ENCODE measurements around the gene SARNP.

SARNP gene

DNA sequence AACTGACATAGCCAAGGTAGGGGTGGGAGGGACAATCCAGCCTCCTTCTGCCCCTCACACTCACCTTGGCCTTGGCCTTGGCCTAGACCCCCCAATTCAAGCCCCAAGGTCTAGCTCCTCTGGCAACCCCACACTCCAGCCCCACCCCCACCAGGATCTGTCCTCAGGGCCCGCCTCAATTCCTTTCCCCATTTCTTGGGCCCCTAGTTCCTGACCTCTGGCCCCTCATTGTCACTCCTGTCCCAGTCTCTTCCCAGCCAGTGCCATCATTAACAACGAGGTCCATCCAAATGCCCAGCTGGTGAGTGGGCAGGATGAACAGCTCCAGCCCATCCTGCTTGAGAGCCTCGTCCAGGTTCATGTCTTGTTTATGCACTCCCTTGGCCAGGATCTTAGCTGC lies 81.4 kb downstream of the SARNP start:
- Mint-ChIP-seq H3K27ac (no peak overlapping the region), H3K4me3 (no peak overlapping the region), H3K27me3 (ENCODE audit: low read depth, poor library complexity) (peaks cover 3% of the 10 kb centered on the region), H3K36me3 (ENCODE audit: low read depth) (no peaks in the 10 kb centered on the region), H3K9me3 (no peaks in the 10 kb centered on the region), H3K4me1 (peaks cover 52% of the 10 kb centered on the region)
- no peak for DNase-seq
- TF ChIP-seq, protein P1, sequence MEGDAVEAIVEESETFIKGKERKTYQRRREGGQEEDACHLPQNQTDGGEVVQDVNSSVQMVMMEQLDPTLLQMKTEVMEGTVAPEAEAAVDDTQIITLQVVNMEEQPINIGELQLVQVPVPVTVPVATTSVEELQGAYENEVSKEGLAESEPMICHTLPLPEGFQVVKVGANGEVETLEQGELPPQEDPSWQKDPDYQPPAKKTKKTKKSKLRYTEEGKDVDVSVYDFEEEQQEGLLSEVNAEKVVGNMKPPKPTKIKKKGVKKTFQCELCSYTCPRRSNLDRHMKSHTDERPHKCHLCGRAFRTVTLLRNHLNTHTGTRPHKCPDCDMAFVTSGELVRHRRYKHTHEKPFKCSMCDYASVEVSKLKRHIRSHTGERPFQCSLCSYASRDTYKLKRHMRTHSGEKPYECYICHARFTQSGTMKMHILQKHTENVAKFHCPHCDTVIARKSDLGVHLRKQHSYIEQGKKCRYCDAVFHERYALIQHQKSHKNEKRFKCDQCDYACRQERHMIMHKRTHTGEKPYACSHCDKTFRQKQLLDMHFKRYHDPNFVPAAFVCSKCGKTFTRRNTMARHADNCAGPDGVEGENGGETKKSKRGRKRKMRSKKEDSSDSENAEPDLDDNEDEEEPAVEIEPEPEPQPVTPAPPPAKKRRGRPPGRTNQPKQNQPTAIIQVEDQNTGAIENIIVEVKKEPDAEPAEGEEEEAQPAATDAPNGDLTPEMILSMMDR (IDR thresholded peaks at IDR 0.05), result no peak

DNA sequence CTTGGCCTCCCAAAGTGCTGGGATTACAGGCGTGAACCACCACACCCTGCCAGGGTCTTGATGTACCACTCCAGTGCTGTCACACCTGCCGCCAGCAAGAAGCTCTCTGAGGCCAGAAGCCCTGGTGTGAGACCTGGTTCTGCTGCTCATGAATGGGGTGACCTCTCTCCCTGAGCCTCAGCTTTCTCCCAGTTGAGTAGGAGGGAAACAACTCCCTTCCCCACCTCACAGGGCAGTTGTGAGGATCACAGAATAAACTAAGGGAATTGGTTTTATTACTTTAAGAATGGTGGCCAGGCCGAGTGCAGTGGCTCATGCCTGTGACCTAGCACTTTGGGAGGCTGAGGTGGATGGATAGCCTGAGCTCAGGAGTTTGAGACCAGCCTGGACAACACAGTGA lies 82.9 kb downstream of the SARNP start:
- Mint-ChIP-seq H3K27me3 (ENCODE audit: low read depth, poor library complexity) (peaks cover 3% of the 10 kb centered on the region), H3K9me3 (no peaks in the 10 kb centered on the region), H3K36me3 (ENCODE audit: low read depth) (no peaks in the 10 kb centered on the region), H3K4me3 (no peak overlapping the region), H3K27ac (no peak overlapping the region), H3K4me1 (peaks cover 55% of the 10 kb centered on the region)
- DNase-seq, result no peak
- TF ChIP-seq, protein P1 (IDR thresholded peaks at IDR 0.05), result no peak

DNA sequence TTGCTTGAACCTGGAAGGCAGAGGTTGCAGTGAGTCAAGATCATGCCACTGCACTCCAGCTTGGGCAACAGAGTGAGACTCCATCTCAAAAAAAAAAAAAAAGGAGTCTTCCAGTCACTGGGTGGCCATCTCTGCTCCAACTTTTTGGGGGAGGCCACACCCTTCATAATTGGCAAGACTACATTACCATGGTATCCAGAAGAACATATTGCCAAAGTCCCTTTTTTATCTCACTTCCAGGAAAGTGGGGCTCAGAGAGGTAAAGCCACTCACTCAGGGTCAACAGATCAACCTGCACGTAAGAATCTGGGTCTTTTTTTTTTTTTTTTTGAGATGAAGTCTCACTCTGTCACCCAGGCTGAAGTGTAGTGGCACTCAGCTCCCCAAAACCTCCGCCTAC lies 83.7 kb downstream of the SARNP start:
- TF ChIP-seq, protein P1 (IDR thresholded peaks at IDR 0.05), result no peak
- Mint-ChIP-seq H3K27me3 (ENCODE audit: low read depth, poor library complexity) (peaks cover 5% of the 10 kb centered on the region), H3K36me3 (ENCODE audit: low read depth) (no peaks in the 10 kb centered on the region), H3K4me3 (no peak overlapping the region), H3K4me1 (peaks cover 53% of the 10 kb centered on the region), H3K9me3 (no peaks in the 10 kb centered on the region), H3K27ac (no peak overlapping the region)
- DNase-seq, result no peak

GRCh38 chr12:55733021-55733555 lies 84.4 kb downstream of the SARNP start:
- DNase-seq, result no peak
- no peaks in the 10 kb centered on the region for H3K9me3 Mint-ChIP-seq
- peaks cover 47% of the 10 kb centered on the region for H3K4me1 Mint-ChIP-seq
- H3K27me3 Mint-ChIP-seq (ENCODE audit: low read depth, poor library complexity), result peaks cover 5% of the 10 kb centered on the region
- H3K36me3 Mint-ChIP-seq (ENCODE audit: low read depth), result no peaks in the 10 kb centered on the region
- TF ChIP-seq, protein P1 (IDR thresholded peaks at IDR 0.05), result no peak
- no peak overlapping the region for H3K27ac Mint-ChIP-seq
- no peak overlapping the region for H3K4me3 Mint-ChIP-seq

DNA sequence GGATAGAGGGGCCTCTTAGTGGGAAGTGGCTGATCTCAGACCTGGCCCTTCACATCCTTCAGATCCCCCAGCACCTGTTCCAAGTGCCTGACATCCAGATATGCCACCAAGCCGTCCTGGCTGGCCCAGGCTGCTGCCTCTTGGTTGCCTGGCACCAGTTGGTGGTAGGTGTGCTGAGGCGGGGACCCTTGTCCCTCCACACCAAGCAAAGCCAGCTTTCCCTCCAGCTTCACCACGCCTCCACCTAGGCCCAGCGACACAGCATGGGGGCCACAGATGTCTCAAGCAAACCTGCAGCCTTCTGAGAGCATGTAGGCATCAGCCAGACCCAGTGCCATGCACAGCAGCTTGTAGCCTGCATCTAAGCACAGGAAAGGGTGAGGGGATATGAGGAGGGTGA lies 85.2 kb downstream of the SARNP start:
- DNase-seq, result no peak
- H3K27ac Mint-ChIP-seq, result no peak overlapping the region
- H3K9me3 Mint-ChIP-seq, result no peaks in the 10 kb centered on the region
- TF ChIP-seq, protein P1 (IDR thresholded peaks at IDR 0.05), result no peak
- no peak overlapping the region for H3K4me3 Mint-ChIP-seq
- no peaks in the 10 kb centered on the region for H3K36me3 Mint-ChIP-seq (ENCODE audit: low read depth)
- peaks cover 5% of the 10 kb centered on the region for H3K27me3 Mint-ChIP-seq (ENCODE audit: low read depth, poor library complexity)
- H3K4me1 Mint-ChIP-seq, result peaks cover 45% of the 10 kb centered on the region

Data from nephron progenitor cell (in vitro differentiated cells).